HEK293T (cell line): Measurements from ENCODE around the gene SYCE1L.

ENCODE experiments used
- ELF4 ChIP-seq: fragments of 450-650 bp; IDR thresholded peaks from 2 replicates; pipeline ENCODE4 v1.6.1; 2017; ENCODE audit warnings: antibody characterized with exemption
- FOXA1 ChIP-seq: fragments of 450-650 bp; IDR thresholded peaks from 2 replicates; pipeline ENCODE4 v1.6.1; 2016; ENCODE audit warnings: mild to moderate bottlenecking
- FOXM1 ChIP-seq: fragments of 450-650 bp; IDR thresholded peaks from 2 replicates; pipeline ENCODE4 v1.6.1; 2017; ENCODE audit warnings: mild to moderate bottlenecking, borderline replicate concordance
- HDGF ChIP-seq: fragments of 450-650 bp; IDR thresholded peaks from 2 replicates; pipeline ENCODE4 v1.6.1; 2017; ENCODE audit warnings: antibody characterized with exemption, borderline replicate concordance
- L3MBTL2 ChIP-seq: fragments of 450-650 bp; conservative IDR thresholded peaks from 2 replicates; pipeline ENCODE4 v1.6.1; 2016; ENCODE audit warnings: mild to moderate bottlenecking
- LEF1 ChIP-seq: fragments of 450-650 bp; IDR thresholded peaks from 2 replicates; pipeline ENCODE4 v1.6.1; 2017; ENCODE audit warnings: mild to moderate bottlenecking, borderline replicate concordance
- PKNOX1 ChIP-seq: fragments of 450-650 bp; IDR thresholded peaks from 2 replicates; pipeline ENCODE4 v1.6.1; 2016
- SP1 ChIP-seq: fragments of 450-650 bp; IDR thresholded peaks from 2 replicates; pipeline ENCODE4 v1.6.1; 2017
- SUZ12 ChIP-seq: fragments of 450-650 bp; IDR thresholded peaks from 2 replicates; pipeline ENCODE4 v1.6.1; 2016; ENCODE audit warnings: mild to moderate bottlenecking
- ZNF384 ChIP-seq: fragments of 450-650 bp; IDR thresholded peaks from 2 replicates; pipeline ENCODE4 v1.6.1; 2016

- no peak for TF ChIP-seq PKNOX1
- TF ChIP-seq LEF1: no peak
- TF ChIP-seq ZNF384: no peak
- no peak for TF ChIP-seq SUZ12
- TF ChIP-seq FOXM1: no peak
- TF ChIP-seq SP1: no peak
- TF ChIP-seq L3MBTL2: no peak
- TF ChIP-seq HDGF: no peak
- no peak for TF ChIP-seq ELF4
- TF ChIP-seq FOXA1: no peak
Observed at GRCh38 chr16:77213542-77214106, 14.4 kb downstream of the SYCE1L start.
